ENCODE data around the gene FTH1.

DNA sequence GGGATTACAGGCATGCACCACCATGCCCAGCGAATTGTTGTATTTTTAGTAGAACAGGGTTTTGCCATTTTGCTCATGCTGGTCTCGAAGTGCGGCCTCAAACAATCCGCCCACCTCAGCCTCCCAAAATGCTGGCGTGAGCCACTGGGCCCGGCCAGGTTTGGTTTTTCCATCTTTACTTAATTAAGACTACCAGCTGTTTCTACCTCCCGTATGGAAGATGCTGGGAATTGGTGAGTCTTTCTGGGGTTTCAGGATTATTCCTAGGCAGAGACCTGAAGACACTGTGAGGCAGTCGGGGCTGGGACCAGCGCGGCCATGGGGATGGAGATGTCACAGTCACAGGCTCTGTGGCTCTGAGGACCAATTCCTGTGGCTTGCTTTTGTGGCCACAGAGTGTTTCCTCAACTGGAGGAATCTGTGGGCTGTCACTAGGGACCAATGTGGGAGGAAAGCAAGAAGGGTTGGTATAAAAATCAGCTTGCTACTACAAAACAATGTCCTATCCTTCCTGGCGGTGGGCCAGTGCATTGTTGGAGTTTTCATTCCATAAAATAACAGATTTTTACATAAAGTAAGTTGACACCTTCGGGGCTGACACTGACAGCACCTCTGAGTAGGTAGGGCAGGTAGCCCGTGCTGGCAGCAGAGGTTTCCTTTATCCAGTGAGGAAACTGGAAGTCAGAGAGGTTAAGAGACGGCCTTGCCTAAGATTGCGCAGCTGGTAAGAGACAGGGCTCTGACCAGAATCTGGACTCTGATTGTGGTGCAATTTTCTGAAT lies 8.4 kb upstream of the FTH1 start:
- TF ChIP-seq, protein P1, sequence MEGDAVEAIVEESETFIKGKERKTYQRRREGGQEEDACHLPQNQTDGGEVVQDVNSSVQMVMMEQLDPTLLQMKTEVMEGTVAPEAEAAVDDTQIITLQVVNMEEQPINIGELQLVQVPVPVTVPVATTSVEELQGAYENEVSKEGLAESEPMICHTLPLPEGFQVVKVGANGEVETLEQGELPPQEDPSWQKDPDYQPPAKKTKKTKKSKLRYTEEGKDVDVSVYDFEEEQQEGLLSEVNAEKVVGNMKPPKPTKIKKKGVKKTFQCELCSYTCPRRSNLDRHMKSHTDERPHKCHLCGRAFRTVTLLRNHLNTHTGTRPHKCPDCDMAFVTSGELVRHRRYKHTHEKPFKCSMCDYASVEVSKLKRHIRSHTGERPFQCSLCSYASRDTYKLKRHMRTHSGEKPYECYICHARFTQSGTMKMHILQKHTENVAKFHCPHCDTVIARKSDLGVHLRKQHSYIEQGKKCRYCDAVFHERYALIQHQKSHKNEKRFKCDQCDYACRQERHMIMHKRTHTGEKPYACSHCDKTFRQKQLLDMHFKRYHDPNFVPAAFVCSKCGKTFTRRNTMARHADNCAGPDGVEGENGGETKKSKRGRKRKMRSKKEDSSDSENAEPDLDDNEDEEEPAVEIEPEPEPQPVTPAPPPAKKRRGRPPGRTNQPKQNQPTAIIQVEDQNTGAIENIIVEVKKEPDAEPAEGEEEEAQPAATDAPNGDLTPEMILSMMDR (IDR thresholded peaks at IDR 0.05) = no peak
- TF ChIP-seq POLR2A (IDR thresholded peaks at IDR 0.05) = no peak
- no peak for TF ChIP-seq EP300 (IDR thresholded peaks at IDR 0.05; ENCODE audit: low read depth)

Measured in transverse colon (tissue), 3 donors.